Esophagus squamous epithelium (tissue), 4 donors: ENCODE results near the gene DGKQ.

Experiments used
- CTCF ChIP-seq, 6 experiments: fragments of 450-650 bp in 4 of 6; fragments of 200-600 bp in 2 of 6; sonication (generic) in 2 of 6; IDR thresholded peaks; one replicate each; pipeline ENCODE4 v1.5.1; 2016 to 2019; ENCODE audit warnings: antibody characterized with exemption in 6 of 6, mild to moderate bottlenecking in 4 of 6, moderate library complexity in 4 of 6
- POLR2A ChIP-seq, 4 donors: fragments of 450-650 bp; IDR thresholded peaks; one replicate each; pipeline ENCODE4 v1.6.1; 2017; ENCODE audit warnings: antibody characterized with exemption in 4 of 4, mild to moderate bottlenecking in 4 of 4, moderate library complexity in 3 of 4

- no peak for TF ChIP-seq CTCF (IDR thresholded peaks at IDR 0.05)
- TF ChIP-seq POLR2A (IDR thresholded peaks at IDR 0.05) = no peak
Measured at GRCh38 chr4:1021386-1022050, 48.1 kb upstream of the DGKQ start.
